Measurements from ENCODE around the gene PKD1L1.

GRCh38 chr7:47807756-47808155 lies 140.5 kb downstream of the PKD1L1 start:
- no peak for TF ChIP-seq CTCF (IDR thresholded peaks at IDR 0.05)
- no peak for TF ChIP-seq POLR2A (IDR thresholded peaks at IDR 0.05; ENCODE audit: low read length)
- no peak for TF ChIP-seq MAX (IDR thresholded peaks at IDR 0.05)
- TF ChIP-seq REST (IDR thresholded peaks at IDR 0.05), result no peak
